Naive B cell (primary cell): ENCODE measurements around the gene TMEM18. TPM values are rescaled to one million over a fixed set of nuclear protein-coding genes. Genes with fewer than 3 reads are reported as not detected.

Experiments
- ATAC-seq, 2 donors: fragments of 150-1000 bp; cut with Tn5 transposase; 2 replicates each; pipeline ENCODE4 v1.10.0; 2021; ENCODE audit warnings: low read depth in 2 of 2, mild to moderate bottlenecking in 2 of 2, moderate library complexity in 2 of 2
- DNase-seq: peaks from one replicate; pipeline ENCODE4 v3.0.0; 2022
- H3K27ac Mint-ChIP-seq, 6 donors: one replicate each; pipeline ENCODE4 v1.8.0; 2020 to 2022; ENCODE audit warnings: mild to moderate bottlenecking in 6 of 6, mixed read lengths in 6 of 6, moderate library complexity in 5 of 6, inconsistent platforms in 2 of 6
- H3K27me3 Mint-ChIP-seq, 3 donors: one replicate each; pipeline ENCODE4 v1.8.0; 2021 to 2022; ENCODE audit warnings: mixed read lengths in 3 of 3, mild to moderate bottlenecking in 1 of 3
- H3K36me3 Mint-ChIP-seq, 2 donors: one replicate each; pipeline ENCODE4 v1.8.0; 2020 to 2022; ENCODE audit warnings: mixed read lengths in 2 of 2, inconsistent platforms in 1 of 2, mild to moderate bottlenecking in 1 of 2
- H3K4me1 Mint-ChIP-seq, 3 donors: one replicate each; pipeline ENCODE4 v1.8.0; 2020 to 2022; ENCODE audit warnings: mixed read lengths in 3 of 3, inconsistent platforms in 1 of 3, mild to moderate bottlenecking in 1 of 3, moderate library complexity in 1 of 3
- H3K4me3 Mint-ChIP-seq, 8 donors: one replicate each; pipeline ENCODE4 v1.8.0; 2020 to 2022; ENCODE audit warnings: mild to moderate bottlenecking in 8 of 8, mixed read lengths in 8 of 8, moderate library complexity in 8 of 8, inconsistent platforms in 2 of 8
- H3K9me3 Mint-ChIP-seq, 7 donors: one replicate each; pipeline ENCODE4 v1.8.0; 2020 to 2022; ENCODE audit warnings: mixed read lengths in 7 of 7, mild to moderate bottlenecking in 5 of 7, inconsistent platforms in 2 of 7, moderate library complexity in 1 of 7
- polyA plus RNA-seq, 6 donors: library from polyadenylated mRNA; unstranded; fragments of 300-500 nt; fragmentation: Illumina TruSeq; gene quantifications; one replicate each; pipeline ENCODE4 v1.2.3, GENCODE V29; 2021; ENCODE audit warnings: low read depth in 6 of 6

Gene TMEM18
- polyA plus RNA-seq, 6 donors from 2014 or later, result 22.2 to 40.5 (median 25.3) TPM

- H3K4me1 Mint-ChIP-seq, result peaks cover 48 to 62% (median 50%) of the 10 kb centered on the region in 3 donors
- peak overlapping the region in 2 of 6 donors; percentile 95 to 98 for H3K27ac Mint-ChIP-seq
- peaks cover 0 to under 1% of the 10 kb centered on the region in 2 donors for H3K36me3 Mint-ChIP-seq
- H3K9me3 Mint-ChIP-seq, result peaks cover 0 to 2% (median 0%) of the 10 kb centered on the region in 7 donors
- ATAC-seq (no peak), DNase-seq (no peak)
- H3K27me3 Mint-ChIP-seq, result no peaks in the 10 kb centered on the region
- peak overlapping the region in 7 of 8 donors; percentile 4 to 97 (median 60) for H3K4me3 Mint-ChIP-seq
Measured at GRCh38 chr2:675460-675859, 1.7 kb downstream of the TMEM18 start.

GRCh38 chr2:675051-675450 is 2.2 kb downstream of the TMEM18 start:
- no peak for DNase-seq
- peaks cover 48 to 62% (median 50%) of the 10 kb centered on the region in 3 donors for H3K4me1 Mint-ChIP-seq
- peaks cover 0 to 5% of the 10 kb centered on the region in 2 donors for H3K36me3 Mint-ChIP-seq
- peak overlapping the region in 6 of 8 donors; percentile 4 to 94 (median 42) for H3K4me3 Mint-ChIP-seq
- no peak for ATAC-seq
- peaks cover 0 to 2% (median 0%) of the 10 kb centered on the region in 7 donors for H3K9me3 Mint-ChIP-seq
- H3K27me3 Mint-ChIP-seq, result no peaks in the 10 kb centered on the region
- peak overlapping the region in 4 of 6 donors; percentile 3 to 98 (median 62) for H3K27ac Mint-ChIP-seq

GRCh38 chr2:674321-674985 is 2.8 kb downstream of the TMEM18 start:
- peaks cover 4 to 11% of the 10 kb centered on the region in 2 donors for H3K36me3 Mint-ChIP-seq
- ATAC-seq, result no peak
- H3K4me1 Mint-ChIP-seq, result peaks cover 48 to 62% (median 50%) of the 10 kb centered on the region in 3 donors
- peak overlapping the region in 3 of 8 donors; percentile 4 to 52 (median 45) for H3K4me3 Mint-ChIP-seq
- H3K27me3 Mint-ChIP-seq, result no peaks in the 10 kb centered on the region
- peak overlapping the region in 4 of 6 donors; percentile 29 to 98 (median 40) for H3K27ac Mint-ChIP-seq
- peaks cover 0 to 2% (median 0%) of the 10 kb centered on the region in 7 donors for H3K9me3 Mint-ChIP-seq
- DNase-seq, result no peak

- Mint-ChIP-seq H3K9me3 (peaks cover 0 to 2% (median 0%) of the 10 kb centered on the region in 7 donors), H3K27ac (peak overlapping the region in 3 of 6 donors; percentile 29 to 63 (median 54)), H3K4me3 (peak overlapping the region in 1 of 8 donors; percentile 52), H3K4me1 (peaks cover 44 to 58% (median 46%) of the 10 kb centered on the region in 3 donors), H3K27me3 (no peaks in the 10 kb centered on the region), H3K36me3 (peaks cover 8 to 13% of the 10 kb centered on the region in 2 donors)
- ATAC-seq (no peak), DNase-seq (no peak)
Measured at GRCh38 chr2:673615-674320, 3.4 kb downstream of the TMEM18 start.

GRCh38 chr2:673016-673415 is 4.2 kb downstream of the TMEM18 start:
- H3K9me3 Mint-ChIP-seq, result no peaks in the 10 kb centered on the region
- H3K4me1 Mint-ChIP-seq, result peaks cover 39 to 50% (median 39%) of the 10 kb centered on the region in 3 donors
- peak overlapping the region in 2 of 6 donors; percentile 30 to 59 for H3K27ac Mint-ChIP-seq
- H3K27me3 Mint-ChIP-seq, result no peaks in the 10 kb centered on the region
- peaks cover 8 to 13% of the 10 kb centered on the region in 2 donors for H3K36me3 Mint-ChIP-seq
- DNase-seq (no peak), ATAC-seq (no peak)
- peak overlapping the region in 1 of 8 donors; percentile 66 for H3K4me3 Mint-ChIP-seq

GRCh38 chr2:672606-672905 is 4.7 kb downstream of the TMEM18 start:
- Mint-ChIP-seq H3K4me1 (peaks cover 35 to 48% (median 37%) of the 10 kb centered on the region in 3 donors), H3K9me3 (peaks cover 0 to 2% (median 0%) of the 10 kb centered on the region in 7 donors), H3K27ac (peak overlapping the region in 1 of 6 donors; percentile 30), H3K36me3 (peaks cover 8 to 18% of the 10 kb centered on the region in 2 donors), H3K27me3 (no peaks in the 10 kb centered on the region), H3K4me3 (no peak overlapping the region)
- ATAC-seq, result no peak
- no peak for DNase-seq

- H3K4me1 Mint-ChIP-seq, result peaks cover 32 to 42% (median 34%) of the 10 kb centered on the region in 3 donors
- H3K9me3 Mint-ChIP-seq, result peaks cover 0 to 2% (median 0%) of the 10 kb centered on the region in 7 donors
- H3K4me3 Mint-ChIP-seq, result peak overlapping the region in 1 of 8 donors; percentile 83
- no peaks in the 10 kb centered on the region for H3K27me3 Mint-ChIP-seq
- DNase-seq (no peak), ATAC-seq (no peak)
- H3K36me3 Mint-ChIP-seq, result peaks cover 8 to 20% of the 10 kb centered on the region in 2 donors
- H3K27ac Mint-ChIP-seq, result peak overlapping the region in 1 of 6 donors; percentile 29
Measured at GRCh38 chr2:671787-672605, 5.2 kb downstream of the TMEM18 start.

GRCh38 chr2:671072-671471 is 6.1 kb downstream of the TMEM18 start:
- DNase-seq (no peak), ATAC-seq (no peak)
- peaks cover 26 to 33% (median 29%) of the 10 kb centered on the region in 3 donors for H3K4me1 Mint-ChIP-seq
- H3K36me3 Mint-ChIP-seq, result peaks cover 14 to 20% of the 10 kb centered on the region in 2 donors
- H3K4me3 Mint-ChIP-seq, result no peak overlapping the region
- no peaks in the 10 kb centered on the region for H3K27me3 Mint-ChIP-seq
- H3K9me3 Mint-ChIP-seq, result peaks cover 0 to 2% (median 0%) of the 10 kb centered on the region in 7 donors
- H3K27ac Mint-ChIP-seq, result no peak overlapping the region

GRCh38 chr2:670637-671036 is 6.6 kb downstream of the TMEM18 start:
- Mint-ChIP-seq H3K4me1 (peaks cover 26 to 34% (median 27%) of the 10 kb centered on the region in 3 donors), H3K9me3 (peaks cover 2 to 6% (median 3%) of the 10 kb centered on the region in 7 donors), H3K4me3 (no peak overlapping the region), H3K27me3 (no peaks in the 10 kb centered on the region), H3K36me3 (peaks cover 18 to 23% of the 10 kb centered on the region in 2 donors), H3K27ac (no peak overlapping the region)
- ATAC-seq, result no peak
- no peak for DNase-seq

GRCh38 chr2:669323-669722 is 7.9 kb downstream of the TMEM18 start:
- Mint-ChIP-seq H3K4me3 (no peak overlapping the region), H3K4me1 (peaks cover 14 to 28% (median 24%) of the 10 kb centered on the region in 3 donors), H3K27me3 (no peaks in the 10 kb centered on the region), H3K27ac (no peak overlapping the region), H3K9me3 (peaks cover 9 to 17% (median 14%) of the 10 kb centered on the region in 7 donors), H3K36me3 (peaks cover 28 to 33% of the 10 kb centered on the region in 2 donors)
- DNase-seq (no peak), ATAC-seq (no peak)

- ATAC-seq, result no peak
- H3K27ac Mint-ChIP-seq, result peak overlapping the region in 1 of 6 donors; percentile 49
Measured at GRCh38 chr2:668000-668398, 9.2 kb downstream of the TMEM18 start.

GRCh38 chr2:667332-667999 is 9.7 kb downstream of the TMEM18 start:
- ATAC-seq, result no peak
- peaks cover 7 to 17% (median 14%) of the 10 kb centered on the region in 3 donors for H3K4me1 Mint-ChIP-seq
- H3K4me3 Mint-ChIP-seq, result peak overlapping the region in 1 of 8 donors; percentile 7
- no peak for DNase-seq
- H3K9me3 Mint-ChIP-seq, result peaks cover 9 to 17% (median 14%) of the 10 kb centered on the region in 7 donors
- no peak overlapping the region for H3K27ac Mint-ChIP-seq
- H3K36me3 Mint-ChIP-seq, result peaks cover 28 to 33% of the 10 kb centered on the region in 2 donors
- no peaks in the 10 kb centered on the region for H3K27me3 Mint-ChIP-seq

More at GRCh38 chr2:668000-668398, 9.2 kb downstream of the TMEM18 start:
- peaks cover 5 to 16% (median 14%) of the 10 kb centered on the region in 3 donors for H3K4me1 Mint-ChIP-seq
- no peaks in the 10 kb centered on the region for H3K27me3 Mint-ChIP-seq
- no peak for DNase-seq
- H3K4me3 Mint-ChIP-seq, result no peak overlapping the region
- H3K36me3 Mint-ChIP-seq, result peaks cover 28 to 33% of the 10 kb centered on the region in 2 donors
- H3K9me3 Mint-ChIP-seq, result peaks cover 9 to 17% (median 14%) of the 10 kb centered on the region in 7 donors
